ENCODE measurements around the gene BCAR3.

DNA sequence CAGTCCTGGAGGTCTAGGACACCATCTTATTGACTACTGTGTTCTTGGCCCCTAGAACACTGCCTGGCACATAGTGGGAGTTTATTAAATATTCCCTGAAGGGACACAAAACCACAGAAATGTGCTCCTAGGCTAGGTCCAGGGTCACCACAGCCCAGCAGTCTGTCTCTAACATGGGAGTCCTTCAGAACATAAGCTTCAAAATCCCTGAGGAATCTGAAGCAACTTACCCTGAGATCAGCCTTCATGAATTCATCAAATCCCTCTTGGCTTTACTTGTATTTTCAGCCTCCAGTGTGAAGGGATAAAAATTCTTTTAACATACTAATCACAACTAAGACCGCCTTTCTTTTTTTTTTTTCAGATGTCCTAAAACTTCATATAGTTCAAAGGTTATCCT lies 32.7 kb upstream of the BCAR3 start:
- TF ChIP-seq RAD21 (IDR thresholded peaks at IDR 0.05; ENCODE audit: low read depth) (no peak), CREB1 (IDR thresholded peaks at IDR 0.05; ENCODE audit: low read depth) (no peak), EP300 (IDR thresholded peaks at IDR 0.05; ENCODE audit: borderline replicate concordance) (no peak), MAX (IDR thresholded peaks at IDR 0.05) (no peak), CEBPB (IDR thresholded peaks at IDR 0.05) (no peak)
- TF ChIP-seq, protein P1, sequence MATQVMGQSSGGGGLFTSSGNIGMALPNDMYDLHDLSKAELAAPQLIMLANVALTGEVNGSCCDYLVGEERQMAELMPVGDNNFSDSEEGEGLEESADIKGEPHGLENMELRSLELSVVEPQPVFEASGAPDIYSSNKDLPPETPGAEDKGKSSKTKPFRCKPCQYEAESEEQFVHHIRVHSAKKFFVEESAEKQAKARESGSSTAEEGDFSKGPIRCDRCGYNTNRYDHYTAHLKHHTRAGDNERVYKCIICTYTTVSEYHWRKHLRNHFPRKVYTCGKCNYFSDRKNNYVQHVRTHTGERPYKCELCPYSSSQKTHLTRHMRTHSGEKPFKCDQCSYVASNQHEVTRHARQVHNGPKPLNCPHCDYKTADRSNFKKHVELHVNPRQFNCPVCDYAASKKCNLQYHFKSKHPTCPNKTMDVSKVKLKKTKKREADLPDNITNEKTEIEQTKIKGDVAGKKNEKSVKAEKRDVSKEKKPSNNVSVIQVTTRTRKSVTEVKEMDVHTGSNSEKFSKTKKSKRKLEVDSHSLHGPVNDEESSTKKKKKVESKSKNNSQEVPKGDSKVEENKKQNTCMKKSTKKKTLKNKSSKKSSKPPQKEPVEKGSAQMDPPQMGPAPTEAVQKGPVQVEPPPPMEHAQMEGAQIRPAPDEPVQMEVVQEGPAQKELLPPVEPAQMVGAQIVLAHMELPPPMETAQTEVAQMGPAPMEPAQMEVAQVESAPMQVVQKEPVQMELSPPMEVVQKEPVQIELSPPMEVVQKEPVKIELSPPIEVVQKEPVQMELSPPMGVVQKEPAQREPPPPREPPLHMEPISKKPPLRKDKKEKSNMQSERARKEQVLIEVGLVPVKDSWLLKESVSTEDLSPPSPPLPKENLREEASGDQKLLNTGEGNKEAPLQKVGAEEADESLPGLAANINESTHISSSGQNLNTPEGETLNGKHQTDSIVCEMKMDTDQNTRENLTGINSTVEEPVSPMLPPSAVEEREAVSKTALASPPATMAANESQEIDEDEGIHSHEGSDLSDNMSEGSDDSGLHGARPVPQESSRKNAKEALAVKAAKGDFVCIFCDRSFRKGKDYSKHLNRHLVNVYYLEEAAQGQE (IDR thresholded peaks at IDR 0.05; ENCODE audit: low read depth): no peak
